Activated T-cell treated with anti-CD3 and anti-CD28 coated beads for 24 hours (primary cell): ENCODE results near the gene ULK2.

ENCODE experiments used
- DNase-seq: peaks from one replicate; pipeline ENCODE4 v3.0.0-alpha.2; 2020; ENCODE audit warnings: low read depth

Gene ULK2

DNA sequence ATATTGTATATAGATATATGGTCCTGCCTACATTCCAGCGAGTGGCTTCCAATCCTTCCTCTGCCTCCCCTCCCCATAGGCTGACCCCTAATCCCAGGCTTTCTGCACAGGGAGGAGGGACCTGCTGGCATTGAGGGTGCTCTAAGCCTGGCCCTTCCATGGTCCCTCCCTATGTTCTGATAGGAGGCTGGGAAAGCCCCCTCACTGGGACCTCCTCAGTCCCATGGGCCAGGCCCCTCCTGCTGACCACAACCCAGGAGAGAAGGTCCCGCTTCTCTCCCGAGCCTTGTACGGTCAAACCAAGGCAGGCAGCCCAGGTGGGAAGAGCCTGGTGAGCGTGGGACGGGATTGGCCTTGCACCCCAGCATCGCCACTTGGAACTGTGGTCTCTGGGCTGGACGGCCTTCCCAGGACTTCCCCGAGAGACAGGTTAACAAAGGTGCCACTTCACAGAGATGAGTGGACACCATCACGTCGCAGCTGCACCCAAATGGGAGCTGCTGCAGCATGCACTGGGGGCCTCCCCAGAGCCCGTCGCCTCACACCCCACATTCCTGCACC, 120.5 kb downstream of the ULK2 start:
- no peak for DNase-seq

- no peak for DNase-seq
Observed at GRCh38 chr17:19746517-19746916, 121.2 kb downstream of the ULK2 start.

- DNase-seq: peak; percentile 76
Observed at GRCh38 chr17:19744922-19745757, 122.6 kb downstream of the ULK2 start.

GRCh38 chr17:19744492-19744891, 123.2 kb downstream of the ULK2 start:
- DNase-seq: no peak

DNA sequence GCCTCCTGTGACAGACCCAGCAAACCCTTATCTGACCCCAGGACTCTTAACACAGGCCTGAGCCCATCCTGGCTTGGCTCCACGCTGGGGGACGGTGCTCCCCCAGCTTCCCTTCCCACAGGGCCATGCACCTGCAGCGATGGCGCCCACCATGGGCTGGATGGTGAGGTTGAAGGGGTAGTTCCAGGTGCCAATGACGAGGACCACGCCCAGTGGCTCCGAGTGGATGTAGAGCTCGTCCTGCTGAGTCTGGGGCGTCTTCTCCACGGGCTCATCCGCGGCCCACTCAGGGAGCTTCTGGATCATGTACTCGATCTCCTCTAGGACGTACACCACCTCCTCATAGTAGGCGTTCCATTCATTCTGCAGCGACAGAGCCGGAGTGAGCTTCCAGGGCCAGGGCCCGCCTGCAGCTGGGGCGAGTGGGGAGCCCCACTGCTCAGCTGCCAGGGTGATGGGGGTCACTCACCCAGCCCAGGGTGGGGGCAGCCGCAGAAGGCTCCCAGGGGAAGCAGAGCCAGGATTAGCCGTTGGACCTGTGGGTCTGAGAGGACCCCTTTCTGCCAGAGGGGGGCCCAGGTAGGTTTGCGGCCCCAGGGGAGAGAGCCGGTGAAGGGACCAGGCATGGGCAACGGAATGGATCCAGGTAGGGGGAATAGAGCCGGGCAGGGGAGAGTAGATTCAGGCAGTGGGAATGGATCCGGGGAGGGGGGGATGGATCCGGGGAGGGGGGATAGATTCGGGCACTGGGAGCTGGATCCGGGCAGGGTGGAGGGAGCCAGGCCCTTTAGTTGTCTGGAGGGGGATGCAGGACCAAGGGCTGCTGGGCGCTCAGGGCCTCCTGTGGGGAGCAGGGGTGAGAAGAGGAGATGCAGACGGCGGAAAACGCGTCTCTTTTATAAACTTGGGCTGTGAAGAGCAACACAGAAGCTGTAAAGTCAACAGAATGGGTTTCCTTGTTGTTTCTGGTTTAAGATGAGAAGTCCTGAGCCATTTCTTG, 124.3 kb downstream of the ULK2 start:
- no peak for DNase-seq

DNA sequence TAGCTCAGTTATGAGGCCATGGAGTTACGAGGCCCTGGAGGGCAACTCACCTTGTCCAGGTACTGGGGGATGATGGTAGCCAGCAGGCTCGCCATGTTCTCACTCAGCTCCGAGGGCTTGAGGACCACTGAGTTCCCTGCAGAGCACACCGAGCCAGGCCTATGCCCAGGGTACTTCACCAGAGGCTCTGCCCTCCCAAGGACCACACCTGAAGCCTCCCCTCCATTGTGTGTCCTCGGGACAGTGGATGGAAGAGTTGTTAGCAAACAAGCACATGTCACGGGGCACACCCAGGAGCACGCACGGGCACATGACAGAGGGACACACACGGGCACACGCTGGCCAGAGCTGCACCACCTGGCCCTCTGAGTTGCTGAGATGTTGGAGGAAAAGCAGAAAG, 125.2 kb downstream of the ULK2 start:
- DNase-seq: no peak

DNA sequence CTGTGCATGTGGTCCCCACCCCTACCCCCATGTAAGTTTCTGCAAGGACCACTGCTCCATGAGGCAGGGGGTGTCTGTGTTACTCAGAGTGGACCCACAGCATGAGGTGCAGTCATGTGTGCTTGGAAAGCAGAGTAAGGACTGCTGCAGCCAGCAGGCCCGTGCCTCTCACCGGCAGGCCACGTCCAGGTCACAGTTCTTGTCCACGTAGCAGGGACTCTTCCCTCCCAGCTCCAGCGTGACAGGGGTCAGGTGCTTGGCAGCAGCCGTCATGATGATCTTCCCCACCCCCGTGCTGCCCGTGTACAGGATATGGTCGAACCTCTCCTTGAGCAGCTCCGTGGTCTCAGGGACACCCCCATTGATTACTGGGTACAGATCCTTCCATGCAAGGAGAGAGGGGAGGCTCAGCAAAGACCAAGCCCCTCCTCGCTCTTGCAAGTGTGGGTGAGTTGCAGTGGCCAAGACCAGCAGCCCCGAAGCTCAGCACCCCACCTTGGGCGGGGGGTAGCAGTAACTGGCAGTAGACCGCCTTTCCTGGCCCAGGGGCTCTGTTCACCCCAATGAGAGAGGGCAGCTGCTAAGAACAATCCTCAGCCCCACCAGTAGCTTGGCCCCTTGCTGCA, 125.8 kb downstream of the ULK2 start:
- no peak for DNase-seq

GRCh38 chr17:19740933-19741332, 126.8 kb downstream of the ULK2 start:
- no peak for DNase-seq

GRCh38 chr17:19739241-19740201, 128.2 kb downstream of the ULK2 start:
- DNase-seq: no peak

DNA sequence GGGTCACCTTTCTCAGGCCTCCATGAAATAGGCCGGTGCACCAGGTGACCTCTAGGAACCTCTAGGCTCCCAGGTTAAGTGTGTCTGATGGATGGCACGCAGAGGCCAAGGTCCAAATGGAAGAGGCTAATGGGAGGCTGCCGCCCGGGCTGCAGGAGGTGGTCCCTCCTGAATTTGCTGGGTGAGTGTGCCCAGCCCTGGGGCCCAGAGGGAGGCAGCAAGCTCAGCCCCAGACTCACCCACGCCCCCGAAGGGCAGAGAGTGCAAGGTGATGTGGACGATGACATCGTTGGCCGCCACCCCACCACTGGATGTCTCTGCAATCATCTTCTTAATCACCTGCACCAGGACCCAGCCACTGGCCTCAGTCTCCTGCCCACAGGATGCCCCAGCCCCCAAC, 129.0 kb downstream of the ULK2 start:
- DNase-seq: no peak

- DNase-seq: no peak
Observed at GRCh38 chr17:19738073-19738449, 129.7 kb downstream of the ULK2 start.

DNA sequence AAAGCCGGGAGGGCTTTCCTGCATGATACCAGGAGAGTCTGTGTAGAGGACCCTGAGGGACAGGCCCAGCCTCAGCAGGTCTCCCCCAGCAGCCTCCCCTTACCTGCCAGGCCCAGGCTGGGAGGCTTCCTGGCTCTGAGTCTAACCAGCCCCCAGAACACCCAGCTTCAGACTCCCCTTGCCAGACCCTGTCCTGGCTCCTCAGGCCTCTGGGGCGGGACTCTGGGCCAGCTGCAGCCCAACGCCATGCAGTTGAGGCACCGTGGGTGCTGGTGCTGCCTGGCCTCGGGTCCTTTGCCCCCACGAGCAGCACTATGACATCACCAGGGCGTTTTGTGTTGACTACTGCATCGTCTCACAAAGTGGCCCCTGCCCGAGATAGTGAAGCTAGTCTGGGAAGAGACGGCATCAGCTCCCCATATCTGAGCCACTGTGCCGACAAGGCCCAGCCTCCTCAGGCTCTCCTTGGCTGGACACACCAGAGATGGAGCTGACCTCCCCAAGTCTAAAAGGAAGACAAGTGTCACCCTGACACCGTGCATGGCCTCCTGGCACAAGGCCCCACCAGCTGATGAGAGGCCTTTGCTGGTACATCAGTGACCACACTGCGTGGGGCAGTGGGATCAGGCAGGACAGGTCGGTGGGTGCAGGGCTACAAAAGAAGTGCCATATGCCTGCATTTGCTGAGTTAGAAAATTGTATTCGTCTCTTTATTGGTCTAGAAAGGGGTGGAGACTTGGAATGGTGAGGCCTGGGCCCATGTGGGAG, 130.2 kb downstream of the ULK2 start:
- no peak for DNase-seq

GRCh38 chr17:19736071-19736470, 131.7 kb downstream of the ULK2 start:
- no peak for DNase-seq

GRCh38 chr17:19733953-19734526, 133.7 kb downstream of the ULK2 start:
- DNase-seq: no peak

- no peak for DNase-seq
Observed at GRCh38 chr17:19731626-19732025, 136.1 kb downstream of the ULK2 start.

GRCh38 chr17:19730843-19731242, 136.9 kb downstream of the ULK2 start:
- DNase-seq: no peak

DNA sequence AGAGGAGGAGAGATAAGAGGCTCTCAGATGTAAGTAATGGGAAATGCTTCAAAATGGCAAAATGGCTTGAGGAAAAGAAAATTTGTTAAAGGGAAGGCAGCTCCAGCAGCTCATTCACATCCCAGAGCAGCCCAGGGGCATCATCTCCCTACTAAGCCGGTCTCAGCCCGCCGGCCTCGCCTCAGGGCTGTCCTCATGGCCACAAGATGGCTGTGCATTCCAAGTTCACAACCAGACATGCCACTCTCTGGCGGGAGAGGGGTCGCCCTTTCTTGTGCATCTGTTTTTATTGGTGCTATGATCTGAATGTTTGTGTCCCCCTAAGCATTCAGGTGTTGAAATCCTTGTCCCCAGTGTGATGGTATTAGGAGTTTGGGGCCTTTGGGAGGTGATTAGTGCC, 137.8 kb downstream of the ULK2 start:
- DNase-seq: no peak

GRCh38 chr17:19728084-19728495, 139.6 kb downstream of the ULK2 start:
- DNase-seq: no peak

DNA sequence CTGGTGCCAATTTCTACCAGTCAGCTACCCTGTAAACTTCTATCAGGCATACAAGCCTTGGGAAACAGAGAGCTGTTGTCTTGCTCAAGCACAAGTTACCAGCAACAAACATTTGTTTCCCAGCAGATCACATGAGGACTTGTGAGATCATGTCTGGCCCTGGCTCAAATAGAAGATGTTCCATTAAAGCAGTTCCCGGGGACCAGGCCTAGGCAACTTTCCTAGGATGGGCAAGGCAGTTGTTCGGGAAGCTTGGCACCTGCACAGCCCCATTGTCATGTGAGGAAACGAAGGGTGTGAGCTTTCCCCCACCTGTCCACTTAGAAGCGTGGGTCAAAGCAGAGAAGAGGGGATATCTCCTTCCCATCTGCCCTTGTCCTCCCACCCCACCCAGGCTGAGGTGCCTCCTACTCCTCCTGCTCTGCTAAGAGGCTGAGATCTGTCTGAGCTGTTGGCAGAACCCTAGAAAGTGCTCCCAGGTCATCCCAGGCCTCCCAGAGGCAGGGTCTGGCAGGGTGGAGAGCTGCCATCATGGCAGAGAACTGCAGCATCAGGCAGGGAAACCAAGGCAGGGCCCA, 140.1 kb downstream of the ULK2 start:
- DNase-seq: no peak
